Stimulated activated CD8-positive, alpha-beta memory T cell treated with anti-CD3 and anti-CD28 coated beads, Interleukin-12 subunit alpha, Interleukin-12 subunit beta, amount 100 ng/mL, for 1 hour (primary cell): Measurements from ENCODE around the gene FHDC1.

Source experiments
- DNase-seq: peaks from one replicate; pipeline ENCODE4 v3.0.0-alpha.2; 2020; ENCODE audit warnings: low read depth

The FHDC1 gene

DNA sequence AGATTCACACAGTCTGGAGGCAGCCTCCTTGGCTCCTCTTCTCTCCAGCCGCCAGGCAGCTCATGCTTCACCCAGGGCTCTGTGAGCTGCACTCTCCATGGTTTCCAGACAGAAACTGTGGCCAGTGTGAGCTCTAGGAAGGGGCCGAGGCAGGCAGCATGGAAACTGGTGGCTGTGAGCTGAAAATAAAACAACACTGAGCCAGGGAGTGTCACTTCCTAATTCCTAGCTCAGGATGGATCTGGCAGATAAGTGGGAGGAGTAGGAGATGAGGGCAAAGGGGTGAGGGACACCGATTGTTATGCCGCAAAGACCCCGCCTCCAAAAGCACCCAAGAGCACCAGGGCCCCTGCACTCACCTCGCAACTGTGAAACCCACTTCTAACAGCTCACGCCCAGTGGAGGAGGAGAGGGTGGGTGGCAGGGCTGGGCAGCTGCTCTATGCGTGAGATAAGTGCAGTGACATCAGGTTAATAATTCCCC, 69.8 kb downstream of the FHDC1 start:
- no peak for DNase-seq

DNA sequence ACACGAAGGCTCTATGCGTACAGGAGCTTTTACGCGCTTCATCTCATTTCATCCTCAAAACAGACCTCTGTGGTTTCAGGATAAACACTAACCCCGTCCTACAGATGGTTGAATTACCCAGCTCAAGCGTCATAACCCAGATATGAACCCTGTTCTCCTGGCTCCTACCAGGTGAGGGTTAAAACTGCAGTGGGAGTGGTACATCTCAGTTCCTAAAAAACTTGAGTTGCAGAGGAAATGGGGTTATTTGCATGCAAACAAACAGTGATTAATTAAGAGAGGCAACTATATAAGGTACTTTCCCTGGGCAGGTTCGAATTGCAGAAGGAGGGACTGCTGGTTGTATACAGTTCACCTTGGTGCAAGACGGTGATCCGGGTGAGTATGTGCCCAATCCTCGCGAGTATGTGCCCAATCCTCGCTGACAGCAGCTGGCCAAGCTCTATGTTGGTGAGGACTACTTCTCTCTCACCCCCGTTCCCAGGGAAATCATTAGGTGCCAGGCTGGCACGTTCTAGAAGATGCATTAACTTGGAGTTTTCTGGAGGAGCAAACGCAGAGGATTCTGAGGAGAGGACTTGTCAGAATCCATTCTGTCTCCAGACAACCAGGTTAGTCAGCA, 72.6 kb downstream of the FHDC1 start:
- no peak for DNase-seq

DNA sequence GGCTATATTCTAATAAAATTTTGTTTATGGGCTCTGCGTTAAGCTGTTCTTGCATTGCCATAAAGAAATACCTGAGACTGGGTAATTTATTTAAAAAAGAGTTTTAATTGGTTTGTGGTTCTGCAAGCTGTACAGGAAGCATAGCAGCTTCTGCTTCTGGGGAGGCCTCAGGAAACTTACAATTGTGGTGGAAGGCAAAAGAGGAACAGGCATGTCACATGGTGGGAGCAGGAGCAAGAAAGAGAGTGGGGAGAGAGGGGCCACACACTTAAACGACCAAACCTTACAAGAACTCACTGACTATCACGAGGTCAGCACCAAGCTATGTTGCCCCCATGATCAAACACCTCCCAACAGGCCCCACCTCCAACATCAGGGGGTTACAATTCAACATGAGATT, 74.0 kb downstream of the FHDC1 start:
- DNase-seq, result no peak

DNA sequence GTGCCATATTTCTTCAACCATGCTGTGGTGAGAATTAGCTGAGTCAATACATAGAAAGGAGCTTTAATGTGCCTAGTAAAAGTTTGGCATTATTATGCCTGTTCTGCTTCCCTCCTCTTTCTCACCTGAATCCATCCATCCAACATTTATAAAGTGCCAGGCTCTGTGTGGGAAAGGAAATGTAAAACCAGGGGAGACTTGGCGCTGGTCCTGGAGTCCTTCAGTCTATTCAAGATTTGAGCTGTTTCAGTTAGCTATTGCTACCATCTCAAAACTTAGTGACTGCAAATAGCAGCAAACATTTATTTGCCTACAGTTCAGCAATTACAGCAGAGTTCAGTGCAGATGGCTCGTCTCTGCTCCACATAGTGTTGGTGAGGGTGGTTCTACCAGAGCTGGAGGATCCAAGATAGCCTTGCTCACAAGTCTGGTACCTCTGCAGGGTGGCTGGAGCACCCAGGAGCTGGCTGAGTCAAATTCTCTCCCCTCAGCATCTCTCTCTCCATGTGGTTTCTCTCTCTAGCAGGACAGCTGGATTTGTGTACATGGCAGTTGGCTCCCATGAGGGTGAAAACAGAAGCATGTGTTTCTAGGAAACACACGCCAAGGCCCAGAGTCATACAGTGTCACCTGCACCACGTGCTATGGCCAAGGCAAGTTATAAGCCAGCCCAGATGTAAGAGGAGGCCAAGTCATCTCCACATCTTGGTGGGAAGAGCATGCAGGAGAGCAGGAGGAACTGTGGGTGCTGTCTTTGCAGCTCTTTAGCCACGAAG, 77.3 kb downstream of the FHDC1 start:
- no peak for DNase-seq

DNA sequence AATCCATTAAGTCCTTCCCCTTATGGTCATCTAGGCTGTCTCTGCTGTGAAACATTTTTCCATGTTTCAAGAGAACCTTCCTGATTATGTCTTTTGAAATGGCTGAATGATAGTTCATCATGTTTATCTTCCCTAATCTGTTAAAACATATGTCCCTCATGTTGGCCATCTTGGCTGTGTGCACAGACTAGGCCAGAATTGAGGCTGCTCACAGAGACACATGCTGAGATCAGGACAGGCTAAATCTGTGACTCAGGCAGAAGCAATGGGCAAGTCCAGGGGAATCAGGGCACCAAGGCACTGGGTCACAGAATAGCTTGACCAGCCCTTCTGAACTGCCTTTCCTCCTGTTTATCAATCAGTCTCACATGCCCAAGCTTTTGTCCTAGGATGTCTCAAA, 78.3 kb downstream of the FHDC1 start:
- DNase-seq, result no peak

DNA sequence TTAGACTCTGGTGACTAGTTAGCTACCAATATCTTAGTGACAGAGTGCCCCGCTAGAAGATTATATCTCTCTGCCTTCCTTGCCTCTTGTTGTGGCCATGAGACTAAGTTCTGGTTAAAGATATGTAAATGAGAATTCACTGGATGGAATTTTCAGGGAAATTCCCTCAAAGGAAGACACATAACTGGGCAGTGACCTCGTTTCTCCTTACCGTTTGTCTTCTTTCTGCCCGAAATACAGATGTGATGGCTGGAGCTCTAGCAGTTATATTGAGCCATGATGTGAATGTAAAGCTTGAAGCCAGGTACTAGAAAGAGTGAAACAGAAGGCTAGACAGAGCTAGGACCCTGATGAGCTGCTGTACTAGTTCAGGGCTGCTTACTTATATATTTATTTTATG, 80.5 kb downstream of the FHDC1 start:
- DNase-seq, result no peak

DNA sequence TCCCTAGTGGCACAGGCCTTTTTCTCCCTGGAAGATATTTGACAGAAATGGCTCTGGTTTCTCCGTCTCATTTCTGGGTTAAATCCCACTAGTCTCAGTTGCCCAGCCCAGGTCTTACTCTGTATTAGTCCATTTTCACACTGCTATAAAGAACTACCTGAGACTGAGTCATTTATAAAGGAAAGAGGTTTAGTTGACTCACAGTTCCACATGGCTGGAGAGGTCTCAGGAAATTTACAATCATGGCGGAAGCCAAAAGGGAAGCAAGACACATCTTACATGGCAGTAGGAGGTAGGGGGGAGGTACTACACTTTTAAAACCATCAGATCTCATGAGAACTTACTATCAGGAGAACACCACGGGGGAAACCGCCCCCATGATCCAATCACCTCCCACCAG, 81.9 kb downstream of the FHDC1 start:
- no peak for DNase-seq

DNA sequence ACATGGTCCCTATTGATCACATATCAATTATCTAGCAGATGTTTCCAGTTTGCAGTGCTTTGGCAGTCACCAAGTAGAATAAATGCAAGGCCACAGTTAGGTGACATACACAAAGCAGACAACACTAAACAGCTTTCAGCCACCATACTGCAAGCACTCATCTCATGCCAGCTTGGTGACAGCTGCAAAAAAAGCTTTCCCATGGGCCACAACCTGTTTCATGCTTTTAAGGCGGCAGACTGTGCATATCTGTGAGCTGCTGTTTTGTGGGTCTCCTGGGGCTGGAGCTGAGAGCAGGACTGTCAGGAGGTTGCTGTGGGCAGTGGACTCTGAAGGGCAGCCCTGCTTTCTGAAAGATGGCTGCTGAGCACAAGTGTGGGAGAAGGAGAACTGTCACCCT, 82.6 kb downstream of the FHDC1 start:
- DNase-seq, result no peak

DNA sequence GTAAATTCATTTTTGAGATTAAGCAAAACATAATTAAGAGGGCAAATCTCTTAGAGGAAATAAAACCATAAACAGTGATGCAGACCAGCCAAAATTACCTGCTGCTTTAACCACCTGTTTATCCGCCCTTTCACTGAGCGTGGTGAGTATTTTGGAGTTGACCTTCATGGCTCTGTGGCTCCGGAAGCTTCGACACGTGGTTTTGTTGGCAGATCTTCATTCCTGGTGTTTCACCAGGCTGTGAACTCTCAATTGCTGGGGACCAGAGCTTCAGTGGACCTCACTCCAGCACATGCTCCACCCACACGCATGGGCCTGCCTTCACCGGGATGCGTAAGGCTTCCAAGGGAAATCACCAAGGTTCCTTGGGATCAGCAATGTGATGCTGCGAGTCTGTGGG, 83.8 kb downstream of the FHDC1 start:
- DNase-seq, result no peak

DNA sequence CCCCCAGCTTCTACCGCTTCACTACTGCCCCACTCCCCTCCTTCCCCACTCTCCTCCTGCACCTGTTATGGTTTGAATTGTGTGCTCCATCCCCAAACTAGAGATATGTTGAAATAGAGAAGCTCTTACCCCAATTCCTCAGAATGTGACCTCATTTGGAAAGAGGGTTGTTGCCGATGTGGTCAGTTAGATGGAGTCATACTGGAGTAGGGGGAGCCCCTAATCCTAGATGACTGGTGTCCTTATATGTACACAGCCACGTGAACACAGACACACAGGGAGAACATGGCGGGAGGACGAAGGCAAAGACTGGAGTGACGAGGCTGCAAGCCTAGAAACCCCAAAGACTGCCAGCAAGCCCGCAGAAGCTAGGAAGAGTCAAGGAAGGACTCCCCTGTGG, 84.3 kb downstream of the FHDC1 start:
- no peak for DNase-seq

DNA sequence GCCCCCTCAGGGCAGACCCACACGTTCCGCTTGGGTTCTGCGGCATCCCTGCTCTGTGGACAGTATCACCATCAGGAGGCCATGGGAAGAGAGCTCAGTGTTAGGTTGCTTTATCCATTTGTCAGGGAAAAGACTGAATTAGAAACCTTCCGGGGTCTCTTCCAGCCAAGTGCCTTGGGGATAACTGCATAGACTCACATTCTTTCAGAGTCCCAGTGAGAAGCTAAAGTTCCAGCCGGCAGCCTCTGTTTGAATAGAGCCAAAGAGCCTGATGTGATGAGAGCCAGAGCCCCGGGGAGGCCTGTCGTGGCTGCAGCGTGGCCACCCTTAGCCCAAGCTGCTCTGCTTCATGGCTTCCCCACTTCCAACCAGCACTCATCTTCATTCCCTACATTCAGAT, 85.2 kb downstream of the FHDC1 start:
- DNase-seq, result no peak

DNA sequence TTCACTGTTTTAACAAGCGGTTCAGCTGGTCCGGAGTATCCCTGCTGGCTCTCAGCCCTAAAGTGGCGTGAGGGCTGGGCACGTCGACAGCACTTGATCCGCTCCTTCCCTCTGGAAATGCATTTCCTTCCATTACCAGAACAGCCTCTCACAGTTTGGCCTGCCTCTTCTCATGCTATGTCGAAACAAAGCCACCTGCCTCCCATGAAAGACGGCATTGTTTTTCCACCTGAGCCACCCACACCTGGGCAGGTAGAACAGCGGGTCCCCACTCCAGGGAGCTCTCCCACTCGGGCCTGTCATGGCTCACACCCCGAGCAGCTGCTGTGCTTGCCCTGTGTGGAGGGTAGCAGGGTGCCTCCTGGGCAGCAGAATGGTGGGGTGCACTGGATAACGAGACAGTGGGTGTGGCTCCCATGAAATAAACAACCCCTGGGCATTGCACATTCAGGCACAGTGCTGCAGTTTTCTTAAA, 86.2 kb downstream of the FHDC1 start:
- no peak for DNase-seq

DNA sequence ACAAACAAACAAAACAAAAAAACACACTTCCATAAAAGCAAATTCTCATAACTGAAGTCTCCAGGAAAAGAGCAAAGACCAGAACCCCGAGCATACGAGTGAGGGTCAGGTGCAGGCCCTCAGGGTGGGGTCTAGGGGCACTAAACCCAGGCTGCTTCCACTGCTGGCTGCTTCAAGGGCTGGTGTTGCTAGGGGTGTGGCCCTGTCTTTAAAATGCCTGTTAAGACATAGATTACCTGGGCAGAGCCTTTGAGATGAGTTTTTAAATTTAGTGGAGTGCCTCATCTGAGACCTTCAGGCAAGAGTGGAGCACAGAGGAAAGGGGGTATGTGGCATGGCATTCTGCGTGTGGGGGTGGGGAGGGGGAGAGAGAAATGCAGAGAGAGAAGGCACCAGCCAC, 87.0 kb downstream of the FHDC1 start:
- DNase-seq, result no peak

DNA sequence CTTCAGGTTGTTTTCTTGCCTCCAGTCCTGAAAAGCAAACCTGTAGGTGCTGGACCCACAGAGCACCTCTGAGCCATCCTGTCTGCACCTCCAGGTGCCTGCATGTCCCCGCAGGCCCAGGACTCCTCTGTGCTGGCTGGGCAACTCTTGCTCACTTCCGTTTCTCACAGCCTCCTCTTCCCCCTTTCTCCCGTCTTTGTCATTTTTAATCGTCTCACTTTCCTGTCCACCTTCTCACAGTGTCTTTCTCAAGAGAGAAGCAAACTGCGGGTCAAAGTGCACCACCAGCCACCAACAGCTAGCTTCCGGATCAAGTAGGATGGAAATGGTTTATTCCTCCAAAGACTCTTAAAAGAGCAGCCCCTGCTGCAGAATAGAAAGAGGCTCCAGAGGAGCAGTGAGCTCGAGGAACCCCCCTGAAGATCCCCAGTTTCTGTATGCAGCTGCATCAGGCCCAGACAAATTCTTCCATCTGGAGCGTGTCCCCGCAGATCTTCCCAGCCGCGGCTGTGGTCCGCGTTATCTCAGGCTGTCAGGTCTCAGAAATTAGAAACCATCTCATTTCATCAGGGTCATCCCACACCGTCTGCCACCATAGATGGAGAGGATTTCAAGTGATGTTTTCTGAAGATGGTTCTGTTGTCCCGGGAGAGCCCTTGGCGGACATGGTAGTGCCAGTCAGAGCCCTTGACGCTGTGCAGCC, 87.7 kb downstream of the FHDC1 start:
- DNase-seq, result no peak

DNA sequence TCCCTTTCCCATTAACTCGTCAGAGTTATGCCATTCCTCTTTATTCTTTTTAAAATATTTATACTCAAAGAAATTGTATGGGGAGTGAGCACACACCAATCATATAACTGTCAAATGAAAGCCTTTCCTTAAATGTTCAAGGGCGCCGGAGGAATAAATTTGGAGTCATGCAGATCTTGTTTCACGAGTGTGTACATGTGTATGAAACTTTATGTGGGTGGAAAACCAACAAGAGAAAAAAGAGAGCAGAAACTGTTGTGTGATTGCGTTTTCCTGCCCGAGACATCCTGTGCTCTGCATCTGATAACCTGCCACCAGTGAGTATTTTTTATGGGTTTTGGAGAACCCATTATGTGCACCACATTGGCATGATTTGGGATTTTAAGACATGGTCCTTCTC, 88.3 kb downstream of the FHDC1 start:
- no peak for DNase-seq

DNA sequence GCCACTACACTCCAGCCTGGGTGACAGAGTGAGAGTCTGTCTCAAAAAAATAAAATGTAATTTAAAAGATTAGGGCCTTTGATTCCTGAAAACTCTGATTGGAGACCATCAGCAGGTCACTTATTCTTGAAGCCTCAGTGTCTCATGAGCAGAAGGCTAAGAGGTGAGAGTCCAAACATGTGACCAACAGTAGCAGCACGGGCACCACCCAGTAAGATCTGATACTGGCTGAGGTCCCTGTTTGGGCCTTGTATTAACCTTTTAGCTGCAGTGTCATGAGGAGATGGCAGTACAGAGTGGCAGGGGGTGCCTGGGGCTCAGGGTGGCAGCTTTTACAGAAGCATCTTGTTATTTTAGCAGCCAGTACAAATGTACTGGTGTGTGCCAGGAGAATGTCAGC, 89.3 kb downstream of the FHDC1 start:
- no peak for DNase-seq

DNA sequence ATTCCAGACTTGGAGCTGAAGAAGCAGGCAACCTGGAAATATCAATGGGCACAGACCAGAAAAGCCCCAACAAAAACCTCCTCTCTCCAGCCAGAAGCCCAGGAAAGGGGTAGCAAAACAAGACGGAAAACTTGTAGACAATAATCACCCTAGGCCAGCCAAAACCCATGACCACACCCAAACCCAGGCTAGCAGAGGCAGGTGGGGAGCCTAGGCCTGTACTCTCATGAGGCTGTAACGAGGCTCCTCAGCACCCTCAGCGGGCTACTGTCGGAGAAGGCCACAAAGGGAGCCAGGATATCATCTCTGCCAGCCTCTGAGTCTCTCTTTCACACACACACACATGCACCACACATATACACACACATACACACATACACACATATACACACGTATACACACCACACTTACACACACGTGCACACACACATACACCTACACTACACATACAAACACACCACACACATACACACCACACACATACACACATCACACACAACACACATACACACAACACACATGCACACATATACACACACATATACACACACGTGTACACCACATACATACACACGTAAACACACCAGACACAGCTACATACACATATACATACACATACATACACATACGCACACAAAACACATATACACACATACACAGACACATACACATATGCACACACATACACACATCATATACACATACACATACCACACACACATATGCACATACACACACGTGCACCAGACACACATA, 90.6 kb downstream of the FHDC1 start:
- DNase-seq, result no peak

DNA sequence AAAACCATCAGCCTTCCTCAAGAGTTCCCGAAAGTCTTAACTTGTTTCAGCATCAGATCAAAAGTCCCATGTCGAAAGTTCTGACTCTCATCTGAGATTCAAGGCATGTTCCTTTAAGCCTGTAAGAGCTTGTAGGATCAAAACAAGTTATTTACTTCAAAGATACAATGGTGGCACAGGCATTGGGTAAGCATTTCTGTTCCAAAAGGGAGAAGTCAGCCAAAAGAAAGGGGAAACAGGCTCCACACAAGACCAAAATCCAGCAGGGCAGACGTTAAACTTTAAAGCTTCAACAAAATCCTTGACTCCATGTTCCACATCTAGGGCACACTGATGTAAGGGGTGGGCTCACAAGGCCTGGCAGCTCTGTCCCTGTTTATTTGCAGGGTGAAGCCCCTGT, 91.7 kb downstream of the FHDC1 start:
- DNase-seq, result no peak

DNA sequence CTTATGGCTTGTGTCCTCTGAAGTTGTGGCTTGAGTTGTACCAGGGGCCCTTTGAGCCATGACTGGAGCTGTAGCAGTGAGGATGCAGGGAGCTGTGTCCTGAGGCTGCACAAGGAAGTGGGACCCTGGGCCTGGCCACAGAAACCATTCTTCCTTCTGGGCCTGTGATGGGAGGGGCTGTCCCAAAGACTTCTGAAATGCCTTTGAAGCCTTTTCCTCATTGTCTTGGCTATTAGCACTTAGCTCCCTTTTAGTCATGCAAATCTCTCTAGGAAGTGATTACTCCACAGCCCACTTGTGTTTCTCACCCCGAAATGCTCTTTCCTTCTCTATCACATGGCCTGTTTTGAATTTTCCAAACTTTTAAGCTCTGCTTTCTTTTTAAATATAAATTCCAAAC, 92.4 kb downstream of the FHDC1 start:
- DNase-seq, result no peak
